ENCODE data around the gene ADCY4.

DNA sequence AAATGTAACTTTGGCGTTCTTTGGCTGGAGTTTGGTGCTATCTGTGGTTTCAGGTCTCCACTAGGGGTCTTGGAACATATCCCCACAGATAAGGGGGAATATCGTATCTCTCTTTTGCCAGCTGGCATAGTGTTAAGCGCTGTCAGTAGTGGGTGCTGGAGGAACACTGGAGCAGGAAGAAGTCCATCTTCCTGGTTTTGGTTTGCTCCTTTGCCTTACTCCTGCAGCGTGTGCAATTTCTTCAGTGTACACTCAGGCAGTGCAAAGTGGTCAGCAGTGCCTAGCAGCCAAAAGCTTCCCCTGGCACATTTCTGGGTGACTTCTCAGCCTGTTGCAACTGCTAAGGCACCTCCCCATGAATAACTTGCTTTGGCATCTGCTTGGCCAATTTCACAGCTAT is 16.6 kb upstream of the ADCY4 start:
- TF ChIP-seq CTCF (conservative IDR thresholded peaks at IDR 0.05) (no peak), ZFX (IDR thresholded peaks at IDR 0.05) (no peak)
